Measurements from ENCODE around the gene FKBP11.
A peak's percentile ranks its signal among the peaks of the same experiment; 100 is the strongest.

DNA sequence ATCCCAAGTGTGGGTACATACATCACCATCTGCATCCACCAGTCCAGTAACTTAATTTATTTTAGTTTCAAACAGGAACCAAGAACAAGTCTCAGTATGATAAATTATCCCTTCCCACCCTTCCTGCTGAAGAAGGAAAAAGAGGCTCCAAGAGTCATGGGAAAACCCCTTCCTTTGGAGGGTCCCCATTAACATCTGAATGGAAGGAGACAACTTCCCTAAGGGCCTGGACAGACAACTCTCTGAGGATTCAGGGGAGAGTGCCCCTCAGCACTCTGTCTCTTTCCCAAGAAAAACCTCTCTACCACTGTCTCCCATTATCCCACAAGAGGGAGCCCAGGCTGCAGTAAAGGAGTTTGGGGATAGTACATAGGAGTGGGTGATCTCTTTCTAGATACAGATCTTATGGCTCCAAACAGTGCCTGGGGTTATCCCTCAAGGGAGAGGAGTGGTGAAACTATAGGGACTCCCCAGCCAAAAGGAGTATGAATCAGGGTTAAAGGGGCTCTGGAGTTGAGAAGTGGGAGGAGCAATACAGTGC, 40.1 kb upstream of the FKBP11 start:
- TF ChIP-seq CTCF (IDR thresholded peaks at IDR 0.05) (peak; percentile 41), EZH2 (IDR thresholded peaks at IDR 0.05) (no peak), EZH2phosphoT487 (IDR thresholded peaks at IDR 0.05) (no peak)
